ENCODE data around the gene TREX2.

Gene TREX2

DNA sequence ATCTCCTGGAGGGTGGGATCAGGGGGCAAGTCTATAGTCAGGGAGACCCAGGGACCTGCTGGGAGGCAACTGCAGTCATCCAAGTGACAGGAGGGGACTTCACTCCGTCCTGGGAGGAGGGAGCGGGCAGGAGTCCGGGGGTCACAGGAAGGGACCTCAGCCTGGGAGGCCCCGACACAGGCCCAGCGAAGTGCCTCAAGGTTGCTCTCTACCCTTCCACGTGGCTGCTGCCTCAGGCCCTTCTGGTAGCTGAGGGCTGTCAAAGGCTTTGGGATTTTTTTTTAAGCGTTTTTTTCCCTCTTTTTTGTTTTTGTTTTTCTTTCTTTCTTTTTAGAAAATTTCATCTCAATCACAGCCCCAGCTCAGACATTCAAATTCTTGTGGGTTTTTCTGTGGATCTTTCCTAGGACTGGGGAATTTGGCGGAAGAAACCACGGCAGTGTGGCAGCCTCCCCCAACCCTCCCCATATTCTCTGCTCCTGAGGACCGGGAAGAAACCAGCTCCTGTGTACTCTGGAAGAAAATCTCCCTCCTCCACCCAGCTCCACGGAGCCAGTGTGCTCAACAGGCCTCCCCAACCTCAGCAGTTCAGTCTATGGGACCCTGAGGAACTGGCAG, 25.9 kb upstream of the TREX2 start:
- TF ChIP-seq, protein P1, sequence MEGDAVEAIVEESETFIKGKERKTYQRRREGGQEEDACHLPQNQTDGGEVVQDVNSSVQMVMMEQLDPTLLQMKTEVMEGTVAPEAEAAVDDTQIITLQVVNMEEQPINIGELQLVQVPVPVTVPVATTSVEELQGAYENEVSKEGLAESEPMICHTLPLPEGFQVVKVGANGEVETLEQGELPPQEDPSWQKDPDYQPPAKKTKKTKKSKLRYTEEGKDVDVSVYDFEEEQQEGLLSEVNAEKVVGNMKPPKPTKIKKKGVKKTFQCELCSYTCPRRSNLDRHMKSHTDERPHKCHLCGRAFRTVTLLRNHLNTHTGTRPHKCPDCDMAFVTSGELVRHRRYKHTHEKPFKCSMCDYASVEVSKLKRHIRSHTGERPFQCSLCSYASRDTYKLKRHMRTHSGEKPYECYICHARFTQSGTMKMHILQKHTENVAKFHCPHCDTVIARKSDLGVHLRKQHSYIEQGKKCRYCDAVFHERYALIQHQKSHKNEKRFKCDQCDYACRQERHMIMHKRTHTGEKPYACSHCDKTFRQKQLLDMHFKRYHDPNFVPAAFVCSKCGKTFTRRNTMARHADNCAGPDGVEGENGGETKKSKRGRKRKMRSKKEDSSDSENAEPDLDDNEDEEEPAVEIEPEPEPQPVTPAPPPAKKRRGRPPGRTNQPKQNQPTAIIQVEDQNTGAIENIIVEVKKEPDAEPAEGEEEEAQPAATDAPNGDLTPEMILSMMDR (IDR thresholded peaks at IDR 0.05; ENCODE audit: control extremely low read depth, extremely low read depth, low read depth, missing control alignments), result no peak
- CTCF ChIA-PET, result interaction anchor here (1.3 to 3.7 kb wide), 8 partner anchors 12 to 530 kb away, joined by 3 to 21 read pairs (median 6); no protein-coding TSS in a partner anchor
- POLR2A ChIA-PET, result no interaction called here
- no peak for DNase-seq (ENCODE audit: extremely low spot score)

DNA sequence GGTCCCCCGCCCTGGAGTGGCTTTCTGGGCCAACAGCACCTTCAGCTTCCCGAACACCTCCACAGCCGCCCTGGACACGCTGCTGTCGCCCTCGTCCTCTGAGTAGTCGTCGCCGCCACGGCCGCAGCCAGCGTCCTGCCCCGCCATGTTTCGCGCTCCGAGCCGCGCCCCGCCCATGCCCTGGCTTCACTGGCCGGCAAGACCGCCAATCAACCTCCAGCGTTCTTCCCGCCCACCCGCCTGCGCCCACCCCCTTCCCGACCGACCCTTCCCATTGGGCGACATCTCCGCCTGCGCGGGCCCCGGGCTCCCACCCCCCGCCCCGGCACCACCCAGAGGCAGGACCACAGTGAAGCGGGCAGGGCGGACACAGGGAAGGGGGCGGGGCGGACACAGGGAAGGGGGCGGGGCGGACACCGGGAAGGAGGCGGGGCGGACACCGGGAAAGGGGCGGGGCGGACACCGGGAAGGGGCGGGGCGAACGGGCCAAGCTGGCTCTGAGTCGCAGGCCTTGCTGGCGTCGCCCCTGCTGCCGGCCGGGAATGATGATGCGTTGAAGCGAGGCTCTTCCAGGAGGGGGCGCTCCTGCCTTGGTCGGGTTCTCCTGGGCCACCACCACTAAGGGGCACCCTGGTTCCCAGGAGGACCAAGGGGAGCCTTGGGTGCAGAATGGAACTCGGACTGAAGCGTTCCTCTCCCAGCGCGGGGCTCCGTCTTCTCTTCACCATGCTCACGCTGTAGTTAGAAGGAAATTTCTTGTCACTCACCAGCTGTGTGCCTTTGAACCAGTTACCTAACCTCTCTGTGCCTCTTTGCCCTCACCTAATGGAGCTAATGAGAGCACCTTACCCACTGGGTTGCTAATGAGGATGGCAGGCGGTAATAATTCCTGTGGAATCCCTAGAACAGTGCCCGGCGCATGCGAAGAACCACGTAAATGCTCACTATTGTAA, 24.8 kb upstream of the TREX2 start, which contains the start of gene HAUS7:
HAUS7 (minus strand) TSS at position 166 of the 953 bp plus-strand sequence; CDS start at position 147, 19 bp downstream.
- TF ChIP-seq, protein P1 (IDR thresholded peaks at IDR 0.05; ENCODE audit: control extremely low read depth, extremely low read depth, low read depth, missing control alignments), result peak; percentile 65
- peak; percentile 93 for DNase-seq (ENCODE audit: extremely low spot score)
- ChIA-PET CTCF (interaction anchor here (0.6 to 3.7 kb wide), 13 partner anchors 10 to 529 kb away, joined by 3 to 21 read pairs (median 4); no protein-coding TSS in a partner anchor), POLR2A (no interaction called here)

DNA sequence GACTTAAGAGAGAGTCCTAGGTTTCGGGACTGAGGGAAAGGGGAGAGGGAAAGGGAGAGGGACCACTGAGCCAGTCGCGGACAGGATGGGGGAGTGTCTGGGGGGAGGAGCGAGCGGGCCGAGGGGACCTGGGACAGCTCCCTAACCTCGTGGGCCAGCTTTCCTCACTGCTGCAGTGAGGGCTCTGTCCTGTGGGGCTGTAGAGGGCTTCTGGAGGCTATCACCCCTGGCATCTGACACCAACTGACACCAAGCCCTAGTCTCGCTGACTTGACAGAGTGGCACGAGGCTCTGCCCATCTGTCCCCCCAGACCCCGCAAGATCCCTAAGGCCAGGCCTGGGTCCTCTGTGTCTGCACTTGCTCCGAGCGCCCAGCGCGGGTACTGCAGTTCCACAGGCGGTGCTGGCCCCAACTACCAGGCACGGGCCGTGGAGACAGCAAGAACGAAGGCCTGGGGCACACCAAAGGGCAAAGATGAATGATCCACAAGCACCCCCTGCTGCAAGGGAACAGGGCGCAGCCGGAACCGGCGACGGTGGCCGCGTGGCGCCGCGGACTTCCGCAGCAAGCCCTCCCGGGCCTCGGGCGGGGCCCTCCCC, 24.1 kb upstream of the TREX2 start:
- DNase-seq (ENCODE audit: extremely low spot score), result no peak
- CTCF ChIA-PET, result interaction anchor here (0.6 to 3.7 kb wide), 13 partner anchors 9 to 528 kb away, joined by 3 to 21 read pairs (median 4); no protein-coding TSS in a partner anchor
- POLR2A ChIA-PET, result no interaction called here
- TF ChIP-seq, protein P1 (IDR thresholded peaks at IDR 0.05; ENCODE audit: control extremely low read depth, extremely low read depth, low read depth, missing control alignments), result no peak

- POLR2A ChIA-PET, result interaction anchor here (0.6 kb wide), 1 partner anchor 116 kb away, joined by 3 read pairs; no protein-coding TSS in a partner anchor
- TF ChIP-seq, protein P1 (IDR thresholded peaks at IDR 0.05; ENCODE audit: control extremely low read depth, extremely low read depth, low read depth, missing control alignments), result no peak
- DNase-seq (ENCODE audit: extremely low spot score), result no peak
- CTCF ChIA-PET, result interaction anchor here (1.2 kb wide), 1 partner anchor 39 kb away, joined by 4 read pairs; no protein-coding TSS in a partner anchor
Observed at GRCh38 chrX:153468008-153468580, 22.2 kb upstream of the TREX2 start.

GRCh38 chrX:153465691-153466380, 20.0 kb upstream of the TREX2 start:
- no peak for DNase-seq (ENCODE audit: extremely low spot score)
- POLR2A ChIA-PET, result no interaction called here
- TF ChIP-seq, protein P1 (IDR thresholded peaks at IDR 0.05; ENCODE audit: control extremely low read depth, extremely low read depth, low read depth, missing control alignments), result no peak
- CTCF ChIA-PET, result no interaction called here

Measured in GM10248 (cell line).